GM12875 (cell line): ENCODE results near the gene PIM2.

Experiments
- H3K4me3 ChIP-seq: one replicate; pipeline ENCODE4 v1.5.1; 2011; ENCODE audit warnings: low read depth, low read length, control low read depth
- TF ChIP-seq, protein P1 (sequence below): IDR thresholded peaks from 2 replicates; pipeline ENCODE4 v1.5.1; 2011; ENCODE audit warnings: low read depth, mild to moderate bottlenecking, control low read depth, inconsistent platforms, low read length, moderate library complexity, borderline replicate concordance; ENCODE audit not compliant: insufficient read depth

The PIM2 gene

DNA sequence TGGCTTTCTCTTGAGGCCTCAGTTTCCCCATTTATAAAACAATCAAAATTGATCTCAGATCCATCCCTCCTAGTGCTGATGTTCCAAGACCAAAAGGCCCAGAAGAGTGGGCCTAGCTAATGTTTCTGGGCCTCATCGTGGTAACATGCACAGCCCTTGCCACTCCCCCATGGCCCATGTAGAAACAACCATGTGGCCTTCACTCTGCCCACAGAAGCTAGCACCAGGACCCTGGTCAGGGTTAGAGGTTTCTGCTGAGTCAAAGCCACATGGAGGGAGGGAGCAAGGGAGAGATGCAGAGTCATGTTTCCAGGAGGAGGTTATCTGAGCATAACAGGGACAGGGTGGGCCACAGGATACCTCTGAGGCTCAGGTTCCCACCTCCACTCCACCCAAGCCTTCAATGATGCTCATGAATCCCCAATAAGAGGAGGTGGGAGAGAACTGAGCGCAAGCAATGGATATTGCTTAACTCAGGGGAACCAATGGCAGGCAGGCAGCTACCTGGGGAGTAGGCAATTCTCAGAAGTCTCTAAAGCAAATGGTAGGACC lies 21.7 kb upstream of the PIM2 start:
- H3K4me3 ChIP-seq = no peak overlapping the region
- TF ChIP-seq, protein P1, sequence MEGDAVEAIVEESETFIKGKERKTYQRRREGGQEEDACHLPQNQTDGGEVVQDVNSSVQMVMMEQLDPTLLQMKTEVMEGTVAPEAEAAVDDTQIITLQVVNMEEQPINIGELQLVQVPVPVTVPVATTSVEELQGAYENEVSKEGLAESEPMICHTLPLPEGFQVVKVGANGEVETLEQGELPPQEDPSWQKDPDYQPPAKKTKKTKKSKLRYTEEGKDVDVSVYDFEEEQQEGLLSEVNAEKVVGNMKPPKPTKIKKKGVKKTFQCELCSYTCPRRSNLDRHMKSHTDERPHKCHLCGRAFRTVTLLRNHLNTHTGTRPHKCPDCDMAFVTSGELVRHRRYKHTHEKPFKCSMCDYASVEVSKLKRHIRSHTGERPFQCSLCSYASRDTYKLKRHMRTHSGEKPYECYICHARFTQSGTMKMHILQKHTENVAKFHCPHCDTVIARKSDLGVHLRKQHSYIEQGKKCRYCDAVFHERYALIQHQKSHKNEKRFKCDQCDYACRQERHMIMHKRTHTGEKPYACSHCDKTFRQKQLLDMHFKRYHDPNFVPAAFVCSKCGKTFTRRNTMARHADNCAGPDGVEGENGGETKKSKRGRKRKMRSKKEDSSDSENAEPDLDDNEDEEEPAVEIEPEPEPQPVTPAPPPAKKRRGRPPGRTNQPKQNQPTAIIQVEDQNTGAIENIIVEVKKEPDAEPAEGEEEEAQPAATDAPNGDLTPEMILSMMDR = no peak

DNA sequence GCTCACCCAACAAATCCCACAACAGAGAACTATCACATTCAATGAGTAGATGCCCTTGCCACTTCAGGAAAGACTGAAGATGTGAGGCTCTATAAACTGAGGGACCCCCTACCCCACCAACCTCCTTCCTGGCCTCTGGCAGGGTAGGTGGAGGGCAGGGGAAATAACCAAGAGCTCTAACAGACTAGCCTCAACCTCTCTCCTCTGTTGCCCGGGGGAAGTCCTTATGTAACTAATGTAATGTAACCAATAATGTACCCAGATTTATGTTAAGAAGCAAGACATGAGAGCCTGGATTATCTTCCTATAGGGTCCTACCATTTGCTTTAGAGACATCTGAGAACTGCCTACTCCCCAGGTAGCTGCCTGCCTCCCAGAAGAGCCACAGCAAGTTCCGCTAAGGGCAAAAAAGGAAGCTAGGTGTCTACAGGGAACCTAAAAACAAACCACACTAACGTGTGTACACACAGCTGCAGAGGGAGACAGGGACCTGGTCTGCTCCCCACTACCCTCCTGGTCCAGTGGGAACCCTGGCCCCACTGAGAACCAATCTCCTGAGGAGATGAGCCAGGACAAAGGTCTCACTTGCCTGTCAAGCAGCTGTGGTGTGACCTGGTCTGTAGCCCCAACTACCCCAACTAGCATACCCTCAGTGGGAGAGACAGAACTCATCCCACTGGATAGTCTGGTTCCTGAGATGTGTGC lies 20.9 kb upstream of the PIM2 start:
- TF ChIP-seq, protein P1 = no peak
- H3K4me3 ChIP-seq = no peak overlapping the region

DNA sequence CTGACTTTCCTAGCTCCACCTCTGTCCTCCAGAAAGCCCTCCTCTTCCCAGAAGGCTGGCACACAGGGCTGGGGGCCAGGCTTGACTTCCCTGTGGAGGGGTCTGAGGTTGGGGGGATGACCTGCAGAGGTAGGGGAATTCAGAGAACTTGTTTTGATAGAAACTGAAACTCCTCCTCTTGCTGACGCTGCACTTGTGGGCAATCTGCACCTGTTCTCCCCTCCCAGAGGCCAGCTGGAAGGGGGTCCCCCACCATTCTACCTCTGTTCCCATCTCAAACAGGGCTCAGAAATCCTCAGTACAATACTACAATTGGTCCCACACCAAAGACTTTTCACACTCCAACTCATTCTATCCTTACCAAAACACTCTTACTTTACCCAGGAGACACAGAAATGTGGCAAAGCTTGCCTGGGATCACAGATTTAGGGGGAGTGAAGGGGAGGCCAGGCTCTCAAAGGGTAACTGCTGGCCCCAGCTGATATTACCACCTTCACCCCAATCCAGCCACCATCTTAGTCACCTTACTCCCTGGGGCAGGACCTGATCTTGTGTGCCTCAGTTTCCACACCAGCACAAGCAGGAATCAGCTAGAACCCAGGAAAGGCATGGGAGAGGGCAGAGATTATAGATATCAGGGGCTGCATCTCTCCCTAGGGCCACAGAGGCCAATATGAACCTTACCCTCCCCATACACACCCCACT lies 20.0 kb upstream of the PIM2 start:
- H3K4me3 ChIP-seq = peak overlapping the region; percentile 2
- TF ChIP-seq, protein P1 = no peak

DNA sequence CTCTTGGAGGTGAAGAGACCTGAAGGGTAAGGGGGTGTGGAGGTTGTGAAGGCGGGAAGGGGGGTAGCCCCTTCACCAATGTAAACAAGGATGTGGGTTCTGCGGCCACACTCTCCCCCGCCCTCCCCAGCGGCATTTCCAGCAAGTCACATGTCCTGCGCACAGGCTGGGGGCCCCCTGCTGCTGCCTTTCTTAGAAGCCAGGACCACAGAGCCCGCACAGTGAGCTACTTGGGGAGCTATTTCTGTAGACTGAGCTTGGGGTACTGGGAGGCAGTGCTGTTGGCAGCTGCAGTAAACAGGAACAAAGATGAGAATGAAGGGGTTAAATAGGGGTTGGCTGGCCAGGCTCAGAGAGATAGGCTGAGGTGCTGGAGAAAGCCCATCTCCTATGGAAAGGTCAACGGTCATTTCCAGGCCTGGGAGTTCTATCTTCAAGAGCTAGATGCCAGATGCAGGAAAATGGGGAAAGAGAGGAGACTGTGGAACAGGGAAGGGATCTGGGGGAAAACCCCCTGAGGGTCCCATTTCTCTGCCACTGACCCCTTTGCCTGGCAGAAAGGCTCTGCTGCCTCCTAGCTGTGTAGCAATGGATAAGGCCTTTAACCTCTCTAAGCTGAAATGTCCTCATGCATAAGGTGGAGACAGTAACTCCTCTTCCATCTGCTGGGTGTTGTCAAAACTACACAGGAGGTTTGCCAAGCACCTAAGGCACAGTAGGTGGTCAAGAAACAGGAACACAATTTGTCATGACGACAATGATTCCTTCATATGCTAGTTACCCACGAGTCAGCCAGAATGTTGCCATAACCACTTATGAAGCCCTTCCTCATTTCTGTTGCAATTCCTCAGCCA lies 18.5 kb upstream of the PIM2 start:
- peak overlapping the region; percentile 15 for H3K4me3 ChIP-seq
- TF ChIP-seq, protein P1 = peak; percentile 50

DNA sequence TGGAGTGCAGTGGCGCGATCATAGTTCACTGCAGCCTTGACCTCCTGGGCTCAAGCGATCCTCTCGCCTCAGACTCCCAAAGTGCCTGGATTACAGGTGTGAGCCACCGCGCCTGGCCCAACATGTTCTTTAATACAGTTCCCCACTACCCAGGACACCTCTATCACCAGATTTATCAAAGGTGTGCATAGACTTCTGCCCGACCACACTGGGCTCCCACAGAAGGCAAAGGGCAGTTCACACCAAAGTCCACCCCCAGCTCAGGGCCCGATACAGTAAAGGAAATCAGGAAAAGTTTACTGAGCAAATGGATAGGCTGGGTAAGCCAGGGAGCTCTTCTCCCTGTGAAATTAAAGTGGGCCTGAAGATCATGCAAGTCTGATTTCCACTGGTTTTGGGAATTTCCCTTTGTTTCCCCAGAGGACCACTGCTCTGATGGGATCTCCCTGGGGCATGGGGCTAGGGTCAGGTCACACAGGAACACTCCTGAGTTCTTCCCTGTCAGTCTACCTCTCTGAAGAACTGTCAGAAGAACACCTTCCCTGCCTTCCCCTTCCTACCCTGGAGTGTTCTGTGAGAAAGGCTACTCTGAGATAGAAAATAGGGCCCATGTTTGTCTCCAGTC lies 17.7 kb upstream of the PIM2 start:
- H3K4me3 ChIP-seq = no peak overlapping the region
- TF ChIP-seq, protein P1 = no peak

DNA sequence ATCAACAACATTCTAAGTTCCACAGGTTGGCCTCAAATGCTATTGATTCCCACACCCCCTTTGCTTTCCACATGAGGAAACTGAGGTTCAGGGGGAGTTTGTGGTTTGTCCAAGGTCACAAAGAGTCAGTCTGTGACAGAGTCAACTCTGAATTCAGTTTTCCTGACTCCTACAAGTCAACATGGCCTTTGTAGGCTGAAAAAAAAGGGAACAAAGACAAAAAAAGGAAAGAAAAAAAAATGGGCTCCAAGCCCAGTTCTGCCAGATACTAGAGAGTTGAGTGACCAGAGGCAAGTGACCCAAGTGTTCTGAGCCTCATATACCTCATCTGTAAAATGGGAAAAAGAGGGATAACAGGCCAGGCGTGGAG lies 16.5 kb upstream of the PIM2 start:
- TF ChIP-seq, protein P1 = no peak
- H3K4me3 ChIP-seq = no peak overlapping the region
